ENCODE results near the gene ERH. TPM values are rescaled to one million over a fixed set of nuclear protein-coding genes. Genes with fewer than 3 reads are reported as not detected.

ERH gene
- total RNA-seq, 4 donors from 2014 or later = 52.6 to 88.0 (median 74.3) TPM

DNA sequence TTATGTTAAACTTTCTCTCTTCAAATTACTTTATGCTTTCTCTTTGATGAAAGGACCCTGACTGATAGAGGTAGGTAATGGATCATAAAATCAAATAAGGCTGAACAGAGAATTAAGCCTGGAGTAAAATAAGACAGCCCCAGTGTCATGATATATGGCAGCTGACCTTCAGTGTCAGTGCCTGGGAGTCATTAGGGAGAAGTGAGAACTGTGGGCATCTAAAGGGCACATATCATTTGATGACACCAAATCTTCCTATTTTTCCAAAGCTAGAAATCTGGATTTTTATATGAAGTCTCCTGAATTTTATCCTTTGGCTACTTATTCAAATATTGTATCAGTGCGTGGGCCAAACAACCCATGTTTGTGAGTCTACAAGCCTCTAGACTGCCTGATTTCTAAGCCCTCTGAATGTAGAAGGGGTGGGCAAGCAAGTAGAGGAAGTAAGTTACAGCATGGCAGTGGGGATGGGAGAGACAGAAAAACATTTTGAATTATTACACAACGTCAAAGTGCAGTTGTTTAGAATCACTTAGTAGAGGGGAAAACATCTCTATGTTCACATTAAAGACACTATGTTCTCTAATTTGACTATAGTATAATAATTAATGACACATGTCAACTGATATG is 10.3 kb upstream of the ERH start:
- intact Hi-C loops (cut with DNase I) = no loop called here
- H3K27me3 ChIP-seq = no peaks in the 10 kb centered on the region
- WGBS, 2 donors = 83 to 84% methylated on average over 2 of the region's 2 CpGs
- H3K4me1 ChIP-seq = no peaks in the 10 kb centered on the region
- H3K9me3 ChIP-seq = no peaks in the 10 kb centered on the region
- no peaks in the 10 kb centered on the region for H3K36me3 ChIP-seq
- no peak for DNase-seq
- no peak overlapping the region for H3K27ac ChIP-seq
- TF ChIP-seq CTCF (IDR thresholded peaks at IDR 0.05) = no peak
- TF ChIP-seq POLR2A (IDR thresholded peaks at IDR 0.05) = no peak
- no peak overlapping the region for H3K4me3 ChIP-seq (replicated peaks in 1 of 3)

- Histone ChIP-seq H3K4me3 (replicated peaks in 1 of 3) (no peak overlapping the region), H3K4me1 (peaks cover 12 to 17% of the 10 kb centered on the region in 2 donors), H3K27me3 (no peaks in the 10 kb centered on the region), H3K9me3 (no peaks in the 10 kb centered on the region), H3K36me3 (no peaks in the 10 kb centered on the region), H3K27ac (no peak overlapping the region)
- no peak for DNase-seq
- intact Hi-C loops (cut with DNase I) = no loop called here
- TF ChIP-seq POLR2A (IDR thresholded peaks at IDR 0.05) (no peak), CTCF (IDR thresholded peaks at IDR 0.05) (no peak)
These were observed 7.7 kb upstream of the ERH start for GRCh38 chr14:69405762-69406161.

DNA sequence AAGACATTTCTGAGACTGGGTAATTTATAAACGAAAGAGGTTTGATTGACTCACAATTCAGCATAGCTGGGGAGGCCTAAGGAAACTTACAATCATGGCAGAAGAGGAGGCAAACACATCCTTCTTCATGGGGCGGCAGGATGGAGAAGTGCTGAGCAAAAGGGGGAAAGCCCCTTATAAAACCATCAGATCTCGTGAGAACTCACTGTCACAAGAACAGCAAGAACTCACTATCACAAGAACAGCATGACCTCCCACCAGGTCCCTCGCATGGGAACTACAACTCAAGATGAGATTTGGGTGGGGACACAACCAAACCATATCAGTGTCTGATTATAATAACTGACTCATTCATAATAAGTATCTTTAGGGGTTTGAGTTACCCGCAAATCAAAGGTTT is 6.8 kb upstream of the ERH start:
- intact Hi-C loops (cut with DNase I) = no loop called here
- Histone ChIP-seq H3K9me3 (no peaks in the 10 kb centered on the region), H3K4me1 (peaks cover 20 to 23% of the 10 kb centered on the region in 2 donors), H3K36me3 (no peaks in the 10 kb centered on the region), H3K27me3 (no peaks in the 10 kb centered on the region), H3K27ac (no peak overlapping the region), H3K4me3 (replicated peaks in 1 of 3) (no peak overlapping the region)
- 95 to 98% methylated on average over 5 of the region's 5 CpGs for WGBS, 2 donors
- no peak for TF ChIP-seq POLR2A (IDR thresholded peaks at IDR 0.05)
- no peak for DNase-seq

- H3K9me3 ChIP-seq = no peaks in the 10 kb centered on the region
- no peak for DNase-seq
- H3K4me1 ChIP-seq = peaks cover 24 to 27% of the 10 kb centered on the region in 2 donors
- H3K27me3 ChIP-seq = no peaks in the 10 kb centered on the region
- intact Hi-C loops (cut with DNase I) = no loop called here
- WGBS, 2 donors = 95 to 96% methylated on average over 3 of the region's 3 CpGs
- no peak overlapping the region for H3K4me3 ChIP-seq (replicated peaks in 1 of 3)
- no peaks in the 10 kb centered on the region for H3K36me3 ChIP-seq
- TF ChIP-seq CTCF (IDR thresholded peaks at IDR 0.05) = no peak
- TF ChIP-seq POLR2A (IDR thresholded peaks at IDR 0.05) = no peak
- H3K27ac ChIP-seq = no peak overlapping the region
These were observed 6.4 kb upstream of the ERH start for GRCh38 chr14:69404478-69404877.

GRCh38 chr14:69401841-69402240 is 3.7 kb upstream of the ERH start:
- intact Hi-C loops (cut with DNase I) = no loop called here
- 84 to 86% methylated on average over 2 of the region's 2 CpGs for WGBS, 2 donors
- H3K4me1 ChIP-seq = peaks cover 36% of the 10 kb centered on the region in 2 donors

More at GRCh38 chr14:69401841-69402240, 3.7 kb upstream of the ERH start:
- TF ChIP-seq CTCF (IDR thresholded peaks at IDR 0.05) (no peak), POLR2A (IDR thresholded peaks at IDR 0.05) (no peak)
- DNase-seq = no peak
- H3K9me3 ChIP-seq = no peaks in the 10 kb centered on the region
- no peaks in the 10 kb centered on the region for H3K36me3 ChIP-seq
- no peak overlapping the region for H3K27ac ChIP-seq
- H3K27me3 ChIP-seq = no peaks in the 10 kb centered on the region
- no peak overlapping the region for H3K4me3 ChIP-seq (replicated peaks in 1 of 3)

Measured in thyroid gland (tissue), 4 donors.